Measurements from ENCODE around the gene TATDN2. TPM values are rescaled to one million over a fixed set of nuclear protein-coding genes. Genes with fewer than 3 reads are reported as not detected.

Gene TATDN2
- total and polyA plus RNA-seq, 9 of the 15 experiments (the other 6 are each of a cell fraction or from before 2014, with no cell fraction given): 5.2 to 44.7 (median 25.8) TPM

GRCh38 chr3:10215578-10216368 is 32.5 kb upstream of the TATDN2 start (continued):
- TF ChIP-seq ZBTB26 (CRISPR knock-in tag; IDR thresholded peaks at IDR 0.05) (0 out of 2 replicates have a peak, but pooled peaks have one; percentile 25), PHF21A (IDR thresholded peaks at IDR 0.05; ENCODE audit: borderline replicate concordance, low read depth) (0 out of 2 replicates have a peak, but pooled peaks have one; percentile 31), RCOR1 (IDR thresholded peaks at IDR 0.05; ENCODE audit: borderline replicate concordance in 1 of 2, low read depth in 2 of 2, low read length in 2 of 2) (peak in 1 of 2 experiments; percentile 46; a peak in 1 of 4 replicates), STAT5A (IDR thresholded peaks at IDR 0.05; ENCODE audit: borderline replicate concordance, low read length) (0 out of 2 replicates have a peak, but pooled peaks have one; percentile 13), NCOR1 (IDR thresholded peaks at IDR 0.05) (no peak), SMARCA5 (IDR thresholded peaks at IDR 0.05) (no peak)

GRCh38 chr3:10217359-10217758 is 30.9 kb upstream of the TATDN2 start:
- ATAC-seq (no peak), FAIRE-seq (no peak), DNase-seq (ENCODE audit: extremely low read depth in 1 of 4, low spot score in 3 of 4) (no peak)
- WGBS (ENCODE audit: insufficient coverage, low coverage, missing lambda C conversion rate): 62% methylated on average over 3 of the region's 3 CpGs
- H3K9ac ChIP-seq (ENCODE audit: insufficient read depth in 1 of 2, low read depth in 2 of 2, low read length in 2 of 2): no peak overlapping the region
- no peak overlapping the region for H3K4me2 ChIP-seq (ENCODE audit: insufficient read depth, low read length)
- no peaks in the 10 kb centered on the region for H4K20me1 ChIP-seq (replicated peaks; ENCODE audit: control insufficient read depth, insufficient read depth, low read length)
- H3K27me3 ChIP-seq (ENCODE audit: control insufficient read depth in 2 of 2, insufficient read depth in 2 of 2, low read length in 2 of 2): no peaks in the 10 kb centered on the region
- H3K36me3 ChIP-seq (ENCODE audit: control insufficient read depth, insufficient read depth, low read length): no peaks in the 10 kb centered on the region; the same call in 2 of the 3 replicates
- H3K4me3 ChIP-seq: no peak overlapping the region
- BruUV-seq (replicated peaks): no TSS peak
- peaks cover 5% of the 10 kb centered on the region; the same call in 1 of the 2 replicates for H3K9me3 ChIP-seq (replicated peaks; ENCODE audit: control insufficient read depth, insufficient read depth, low read depth, low read length)
- CTCF ChIA-PET (ENCODE audit: low intra/inter-chr PET ratio): no interaction called here
- H3K9me1 ChIP-seq (ENCODE audit: control insufficient read depth, insufficient read depth, low read length): no peaks in the 10 kb centered on the region
- H2AFZ ChIP-seq (ENCODE audit: low read depth, low read length): no peak overlapping the region
- no peaks in the 10 kb centered on the region for H3K79me2 ChIP-seq (ENCODE audit: control insufficient read depth, insufficient read depth, low read length)
- intact Hi-C loops (cut with micrococcal nuclease): no loop called here
- POLR2A ChIA-PET: interaction anchor here (1.4 kb wide), 1 partner anchor 13 kb away, joined by 5 read pairs; no protein-coding TSS in a partner anchor
- in situ Hi-C loops (cut with MboI): no loop called here
- peaks cover 0 to 7% of the 10 kb centered on the region in 2 experiments; a peak in 3 of 5 replicates for H3K4me1 ChIP-seq (replicated peaks in 1 of 2; ENCODE audit: control insufficient read depth in 2 of 2, insufficient read depth in 2 of 2, low read length in 2 of 2)
- TF ChIP-seq CBFA2T3 (IDR thresholded peaks at IDR 0.05) (no peak), RBM25 (IDR thresholded peaks at IDR 0.05; ENCODE audit: low read depth, low read length, severe bottlenecking) (peak; percentile 64), CBX3 (IDR thresholded peaks at IDR 0.05; ENCODE audit: borderline replicate concordance in 1 of 2, low read length in 2 of 2) (peak in 1 of 2 experiments; percentile 42; a peak in 1 of 3 replicates)
- H3K27ac ChIP-seq (ENCODE audit: extremely low read depth, low read depth, low read length): no peak overlapping the region

All from K562 (cell line).